ENCODE measurements around the gene CDK2.

GRCh38 chr12:55978393-55978792, 11.8 kb downstream of the CDK2 start:
- TF ChIP-seq CTCF (IDR thresholded peaks at IDR 0.05 in 4 of 5, conservative IDR thresholded peaks at IDR 0.05 in 1 of 5) (no peak), POLR2A (IDR thresholded peaks at IDR 0.05) (no peak)

Measured in gastrocnemius medialis (tissue), 4 donors.